ENCODE measurements around the gene CMIP.

The CMIP gene

GRCh38 chr16:81671738-81672597, 227.4 kb downstream of the CMIP start:
- H3K27ac ChIP-seq (ENCODE audit: insufficient read depth, low read depth, low read length, poor library complexity, severe bottlenecking), result no peak overlapping the region
- no peaks in the 10 kb centered on the region for H3K9me3 ChIP-seq (ENCODE audit: control insufficient read depth, low read length)
- no peaks in the 10 kb centered on the region for H3K27me3 ChIP-seq (ENCODE audit: control insufficient read depth, insufficient read depth, low read length, poor library complexity, severe bottlenecking)
- 93 to 96% methylated on average over 14 of the region's 14 CpGs for WGBS, 2 experiments
- H3K4me3 ChIP-seq (ENCODE audit: insufficient read depth, low read depth, low read length), result no peak overlapping the region
- H3K4me1 ChIP-seq (ENCODE audit: control insufficient read depth, insufficient read depth, low read length), result no peaks in the 10 kb centered on the region
- H3K36me3 ChIP-seq (ENCODE audit: control insufficient read depth, insufficient read depth, low read length), result peaks cover 13% of the 10 kb centered on the region

- WGBS, 2 experiments, result 77 to 80% methylated on average over 7 of the region's 7 CpGs
- no peaks in the 10 kb centered on the region for H3K27me3 ChIP-seq (ENCODE audit: control insufficient read depth, insufficient read depth, low read length, poor library complexity, severe bottlenecking)
- H3K27ac ChIP-seq (ENCODE audit: insufficient read depth, low read depth, low read length, poor library complexity, severe bottlenecking), result no peak overlapping the region
- H3K4me3 ChIP-seq (ENCODE audit: insufficient read depth, low read depth, low read length), result no peak overlapping the region
- H3K36me3 ChIP-seq (ENCODE audit: control insufficient read depth, insufficient read depth, low read length), result peaks cover 13% of the 10 kb centered on the region
- H3K9me3 ChIP-seq (ENCODE audit: control insufficient read depth, low read length), result no peaks in the 10 kb centered on the region
- no peaks in the 10 kb centered on the region for H3K4me1 ChIP-seq (ENCODE audit: control insufficient read depth, insufficient read depth, low read length)
These were observed 228.8 kb downstream of the CMIP start for GRCh38 chr16:81673432-81673831.

GRCh38 chr16:81675662-81676061, 231.1 kb downstream of the CMIP start:
- 82 to 87% methylated on average over 3 of the region's 3 CpGs for WGBS, 2 experiments
- no peaks in the 10 kb centered on the region for H3K9me3 ChIP-seq (ENCODE audit: control insufficient read depth, low read length)
- no peaks in the 10 kb centered on the region for H3K27me3 ChIP-seq (ENCODE audit: control insufficient read depth, insufficient read depth, low read length, poor library complexity, severe bottlenecking)
- no peak overlapping the region for H3K4me3 ChIP-seq (ENCODE audit: insufficient read depth, low read depth, low read length)
- H3K4me1 ChIP-seq (ENCODE audit: control insufficient read depth, insufficient read depth, low read length), result no peaks in the 10 kb centered on the region
- peaks cover 19% of the 10 kb centered on the region for H3K36me3 ChIP-seq (ENCODE audit: control insufficient read depth, insufficient read depth, low read length)
- no peak overlapping the region for H3K27ac ChIP-seq (ENCODE audit: insufficient read depth, low read depth, low read length, poor library complexity, severe bottlenecking)

- Histone ChIP-seq H3K27ac (ENCODE audit: insufficient read depth, low read depth, low read length, poor library complexity, severe bottlenecking) (no peak overlapping the region), H3K9me3 (ENCODE audit: control insufficient read depth, low read length) (no peaks in the 10 kb centered on the region), H3K4me3 (ENCODE audit: insufficient read depth, low read depth, low read length) (no peak overlapping the region), H3K27me3 (ENCODE audit: control insufficient read depth, insufficient read depth, low read length, poor library complexity, severe bottlenecking) (no peaks in the 10 kb centered on the region), H3K36me3 (ENCODE audit: control insufficient read depth, insufficient read depth, low read length) (peaks cover 19% of the 10 kb centered on the region), H3K4me1 (ENCODE audit: control insufficient read depth, insufficient read depth, low read length) (no peaks in the 10 kb centered on the region)
- 93 to 95% methylated on average over 19 of the region's 19 CpGs for WGBS, 2 experiments
These were observed 231.7 kb downstream of the CMIP start for GRCh38 chr16:81676066-81676882.

- no peaks in the 10 kb centered on the region for H3K4me1 ChIP-seq (ENCODE audit: control insufficient read depth, insufficient read depth, low read length)
- peaks cover 14% of the 10 kb centered on the region for H3K36me3 ChIP-seq (ENCODE audit: control insufficient read depth, insufficient read depth, low read length)
- no peak overlapping the region for H3K4me3 ChIP-seq (ENCODE audit: insufficient read depth, low read depth, low read length)
- no peaks in the 10 kb centered on the region for H3K9me3 ChIP-seq (ENCODE audit: control insufficient read depth, low read length)
- WGBS, 2 experiments, result 94 to 95% methylated on average over 15 of the region's 15 CpGs
- H3K27me3 ChIP-seq (ENCODE audit: control insufficient read depth, insufficient read depth, low read length, poor library complexity, severe bottlenecking), result no peaks in the 10 kb centered on the region
- H3K27ac ChIP-seq (ENCODE audit: insufficient read depth, low read depth, low read length, poor library complexity, severe bottlenecking), result no peak overlapping the region
These were observed 232.5 kb downstream of the CMIP start for GRCh38 chr16:81676883-81677737.

GRCh38 chr16:81678326-81679095, 233.9 kb downstream of the CMIP start:
- no peaks in the 10 kb centered on the region for H3K9me3 ChIP-seq (ENCODE audit: control insufficient read depth, low read length)
- 94 to 95% methylated on average over 35 of the region's 35 CpGs for WGBS, 2 experiments
- H3K27ac ChIP-seq (ENCODE audit: insufficient read depth, low read depth, low read length, poor library complexity, severe bottlenecking), result no peak overlapping the region
- peaks cover 13% of the 10 kb centered on the region for H3K36me3 ChIP-seq (ENCODE audit: control insufficient read depth, insufficient read depth, low read length)
- no peaks in the 10 kb centered on the region for H3K27me3 ChIP-seq (ENCODE audit: control insufficient read depth, insufficient read depth, low read length, poor library complexity, severe bottlenecking)
- H3K4me3 ChIP-seq (ENCODE audit: insufficient read depth, low read depth, low read length), result no peak overlapping the region
- no peaks in the 10 kb centered on the region for H3K4me1 ChIP-seq (ENCODE audit: control insufficient read depth, insufficient read depth, low read length)

GRCh38 chr16:81679721-81680430, 235.3 kb downstream of the CMIP start:
- Histone ChIP-seq H3K9me3 (ENCODE audit: control insufficient read depth, low read length) (no peaks in the 10 kb centered on the region), H3K27me3 (ENCODE audit: control insufficient read depth, insufficient read depth, low read length, poor library complexity, severe bottlenecking) (no peaks in the 10 kb centered on the region), H3K36me3 (ENCODE audit: control insufficient read depth, insufficient read depth, low read length) (peaks cover 13% of the 10 kb centered on the region), H3K4me3 (ENCODE audit: insufficient read depth, low read depth, low read length) (no peak overlapping the region), H3K4me1 (ENCODE audit: control insufficient read depth, insufficient read depth, low read length) (no peaks in the 10 kb centered on the region), H3K27ac (ENCODE audit: insufficient read depth, low read depth, low read length, poor library complexity, severe bottlenecking) (no peak overlapping the region)
- WGBS, 2 experiments, result 96 to 97% methylated on average over 16 of the region's 16 CpGs

GRCh38 chr16:81680444-81681275, 236.1 kb downstream of the CMIP start:
- Histone ChIP-seq H3K4me1 (ENCODE audit: control insufficient read depth, insufficient read depth, low read length) (no peaks in the 10 kb centered on the region), H3K36me3 (ENCODE audit: control insufficient read depth, insufficient read depth, low read length) (peaks cover 10% of the 10 kb centered on the region), H3K4me3 (ENCODE audit: insufficient read depth, low read depth, low read length) (no peak overlapping the region), H3K9me3 (ENCODE audit: control insufficient read depth, low read length) (no peaks in the 10 kb centered on the region), H3K27me3 (ENCODE audit: control insufficient read depth, insufficient read depth, low read length, poor library complexity, severe bottlenecking) (no peaks in the 10 kb centered on the region), H3K27ac (ENCODE audit: insufficient read depth, low read depth, low read length, poor library complexity, severe bottlenecking) (no peak overlapping the region)
- WGBS, 2 experiments, result 95 to 96% methylated on average over 22 of the region's 22 CpGs
